Activated CD4-positive, alpha-beta T cell treated with anti-CD3 and anti-CD28 coated beads, Interleukin-2, amount 50 U/mL, for 1 hour (primary cell): ENCODE data around the gene RPS6KA2.
"Not testable (repeated sequence)": the region's sequence is repeated elsewhere in the genome, so short reads cannot be mapped to it uniquely, and the experiment has no call there.

Experiments
- DNase-seq: peaks from one replicate; pipeline ENCODE4 v3.0.0-alpha.2; 2020

Gene RPS6KA2

DNA sequence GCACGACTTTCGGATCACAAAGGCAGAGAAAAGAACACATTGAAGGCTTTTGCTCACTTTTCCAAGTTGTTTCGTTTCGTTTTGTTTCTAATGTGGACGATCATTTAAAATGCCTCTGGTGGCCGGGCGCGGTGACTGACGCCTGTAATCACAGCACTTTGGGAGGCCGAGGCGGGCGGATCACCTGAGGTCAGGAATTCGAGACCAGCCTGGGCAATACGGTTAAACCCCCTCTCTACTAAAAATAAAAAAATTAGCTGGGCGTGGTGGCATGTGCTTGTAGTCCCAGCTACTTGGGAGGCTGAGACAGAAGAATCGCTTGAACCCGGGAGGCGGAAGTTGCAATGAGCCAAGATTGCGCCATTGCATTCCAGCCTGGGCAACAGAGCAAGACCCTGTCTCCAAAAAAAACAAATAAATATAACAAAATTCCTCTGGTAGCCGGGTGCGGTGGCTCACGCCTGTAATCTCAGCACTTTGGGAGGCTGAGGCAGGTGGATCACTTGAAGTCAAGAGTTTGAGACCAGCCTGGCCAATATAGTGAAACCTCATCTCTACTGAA lies 243.2 kb downstream of the RPS6KA2 start:
- peak; percentile 41 for DNase-seq

DNA sequence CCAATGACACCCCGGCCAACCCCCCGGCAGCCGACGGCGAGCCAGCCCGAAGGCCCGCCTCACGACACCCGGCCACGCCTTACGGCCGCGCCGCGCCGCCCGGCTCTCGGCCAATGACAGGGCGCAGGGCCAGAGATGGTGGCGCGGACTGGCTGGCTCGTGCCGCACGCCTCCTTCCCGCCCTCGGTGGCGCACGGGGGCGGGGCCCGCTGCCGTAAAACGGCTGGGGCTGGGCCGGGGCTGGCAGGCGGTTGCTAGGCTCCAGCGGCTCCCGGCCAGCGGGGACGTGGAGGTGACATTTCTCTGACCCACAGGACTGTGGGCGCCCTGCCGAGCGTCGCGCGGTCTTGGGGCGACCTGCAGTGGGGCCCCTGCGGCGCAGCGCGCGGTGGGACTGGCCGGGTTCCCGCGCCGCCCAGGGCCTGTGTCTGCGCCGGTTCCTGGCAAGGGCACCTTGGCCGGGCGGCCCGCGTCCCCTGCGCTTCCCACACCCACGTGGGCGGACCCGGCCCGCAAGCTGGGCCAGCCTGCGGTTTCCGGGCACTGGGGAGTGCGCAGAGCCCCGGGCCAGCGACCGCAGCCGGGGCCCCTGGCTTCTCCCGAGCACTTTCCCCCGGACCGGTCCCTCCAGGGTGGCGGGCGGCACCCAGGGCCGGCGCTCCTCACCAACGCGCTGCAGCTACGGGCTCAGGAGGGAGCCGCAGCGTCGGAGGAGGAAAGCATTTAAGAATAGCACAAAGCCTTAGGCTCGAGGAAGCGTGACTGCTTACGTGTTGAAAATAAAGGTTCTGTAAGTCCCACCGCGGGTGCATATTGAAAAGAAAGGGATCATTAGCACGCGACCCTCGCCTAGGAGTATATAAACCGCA lies 243.9 kb downstream of the RPS6KA2 start, which contains the start of gene MPC1:
MPC1 (minus strand) TSS at position 8 of the 869 bp plus-strand sequence. CDS start 64 bp downstream, outside the sequence.
- DNase-seq, result peak; percentile 91

DNA sequence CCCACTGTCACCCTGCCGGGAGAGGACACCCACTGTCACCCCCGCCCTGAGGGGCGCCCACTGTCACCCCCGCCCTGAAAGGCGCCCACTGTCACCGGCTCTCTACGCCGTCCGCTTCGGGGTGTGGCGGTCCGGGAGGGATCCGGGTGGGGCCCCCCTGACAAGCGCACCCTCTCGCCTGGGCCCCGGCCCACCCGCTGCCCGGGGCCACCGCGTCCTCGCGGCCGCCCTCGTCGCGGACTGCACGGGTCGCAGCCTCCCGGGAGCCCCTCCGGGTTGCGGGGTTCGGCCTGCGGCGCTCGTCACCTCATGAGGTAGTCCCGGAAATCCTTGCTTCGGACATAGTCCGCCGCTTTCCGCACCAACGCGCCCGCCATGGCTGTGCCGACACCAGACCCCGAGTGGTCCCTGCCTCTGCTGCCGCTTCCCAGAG lies 244.5 kb downstream of the RPS6KA2 start:
- DNase-seq, result no peak

DNA sequence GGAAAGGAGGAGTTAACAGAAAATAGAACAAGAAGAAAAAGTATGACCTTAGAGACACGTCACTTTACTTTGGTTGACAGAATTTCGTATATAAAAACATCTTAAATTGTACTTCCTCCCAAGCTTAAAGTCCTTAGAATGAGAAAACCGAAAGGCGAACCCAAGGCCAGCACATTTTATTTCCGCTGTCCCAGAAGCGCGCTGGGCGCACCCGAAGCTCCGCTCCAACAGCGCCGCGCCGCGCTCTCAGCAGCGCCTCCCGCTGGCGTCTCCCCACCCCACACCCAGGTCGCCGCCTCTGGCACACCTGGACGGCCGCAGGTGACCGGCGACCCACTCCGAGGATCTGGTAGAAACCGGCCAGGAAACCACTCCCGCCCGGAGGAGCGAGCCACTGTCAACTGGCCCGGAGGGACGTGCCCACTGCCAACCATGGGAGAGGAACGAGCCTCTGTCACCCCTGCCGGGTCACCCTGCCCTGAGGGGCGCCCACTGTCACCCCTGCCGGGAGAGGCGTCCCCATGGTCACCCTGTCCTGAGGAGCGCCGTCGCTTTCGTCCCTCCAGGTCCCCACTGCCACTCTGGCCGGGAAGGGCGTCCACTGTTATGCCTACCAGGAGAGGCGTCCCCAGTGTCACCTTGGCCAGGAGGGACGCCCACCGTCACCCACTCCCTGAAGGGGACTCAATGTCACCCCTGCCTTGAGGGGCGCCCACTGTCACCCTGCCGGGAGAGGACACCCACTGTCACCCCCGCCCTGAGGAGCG lies 245.1 kb downstream of the RPS6KA2 start:
- DNase-seq, result peak; percentile 64

DNA sequence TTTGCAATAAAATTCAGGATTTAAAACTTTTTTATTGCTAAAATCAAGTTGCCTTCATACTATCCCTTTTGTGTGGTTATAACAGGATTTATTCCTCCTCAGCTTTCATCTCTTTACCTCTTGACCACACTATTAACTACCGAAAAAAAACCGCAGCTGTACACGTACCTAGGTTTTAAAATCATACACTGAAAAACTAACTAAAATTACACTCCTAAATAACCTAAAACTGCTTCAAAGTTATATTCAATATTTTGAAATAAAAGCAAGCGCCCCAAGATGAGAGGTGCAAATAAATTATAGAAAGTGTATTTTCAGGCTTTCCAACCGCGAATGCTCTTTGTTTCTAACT lies 245.7 kb downstream of the RPS6KA2 start:
- no peak for DNase-seq

DNA sequence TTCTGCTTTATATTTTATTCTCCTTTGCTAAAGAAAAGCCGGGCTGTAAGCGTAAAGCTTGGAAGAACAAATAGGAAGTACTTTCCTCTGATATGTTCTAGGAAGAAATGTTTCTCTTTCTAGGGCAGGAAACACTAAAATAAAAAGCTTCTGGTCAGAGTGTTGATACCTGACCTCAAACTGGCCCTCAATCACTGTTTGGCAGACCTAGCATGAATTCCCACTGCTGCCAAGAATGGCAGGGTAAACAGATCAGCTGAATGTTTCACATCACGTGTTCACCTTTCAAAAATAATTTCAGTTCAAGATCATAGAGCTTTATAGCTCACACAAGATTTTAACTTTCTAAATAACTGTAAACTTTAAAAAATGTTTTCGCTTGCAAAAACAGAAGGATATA lies 247.3 kb downstream of the RPS6KA2 start:
- DNase-seq, result no peak

DNA sequence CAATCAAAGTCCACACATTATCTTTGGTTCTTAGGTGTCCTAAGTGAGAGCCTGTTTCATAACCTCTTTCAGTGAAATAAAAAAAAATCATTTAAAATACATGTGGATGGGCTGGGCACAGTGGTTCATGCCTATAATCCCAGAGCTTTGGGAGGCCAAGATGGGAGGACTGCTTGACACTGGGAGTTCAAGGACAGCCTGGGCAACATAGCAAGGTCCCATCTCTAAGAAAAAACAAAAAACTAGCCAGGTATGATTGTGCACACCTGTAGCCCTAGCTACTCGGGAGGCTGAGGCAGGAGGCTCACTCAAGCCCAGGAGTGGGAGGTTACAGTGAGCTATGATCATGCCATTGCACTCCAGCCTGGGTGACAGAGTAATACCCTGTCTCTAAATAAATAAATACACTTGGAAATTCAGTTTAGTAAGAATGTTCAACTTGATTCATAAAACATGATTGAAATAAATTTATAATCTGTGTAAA lies 247.9 kb downstream of the RPS6KA2 start:
- DNase-seq, result no peak

DNA sequence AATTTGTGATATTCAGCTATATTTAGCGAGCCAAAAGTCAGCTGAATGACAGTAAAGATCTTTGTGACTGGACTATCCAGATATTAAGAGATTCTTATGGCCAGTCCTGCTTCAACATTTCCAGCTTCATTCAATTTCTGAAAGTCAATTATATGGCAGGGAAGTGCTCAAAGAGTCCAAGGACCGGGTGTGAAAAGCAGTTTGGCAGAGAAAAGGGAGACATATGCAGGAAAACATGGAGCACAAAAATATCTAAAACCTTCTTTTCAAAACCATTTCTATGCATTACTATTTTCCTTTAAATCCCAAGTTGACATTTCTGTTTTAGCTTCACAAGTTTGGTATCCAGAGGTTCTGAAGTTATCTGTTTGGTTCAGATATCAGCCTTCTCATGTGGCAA lies 249.3 kb downstream of the RPS6KA2 start:
- DNase-seq, result no peak

DNA sequence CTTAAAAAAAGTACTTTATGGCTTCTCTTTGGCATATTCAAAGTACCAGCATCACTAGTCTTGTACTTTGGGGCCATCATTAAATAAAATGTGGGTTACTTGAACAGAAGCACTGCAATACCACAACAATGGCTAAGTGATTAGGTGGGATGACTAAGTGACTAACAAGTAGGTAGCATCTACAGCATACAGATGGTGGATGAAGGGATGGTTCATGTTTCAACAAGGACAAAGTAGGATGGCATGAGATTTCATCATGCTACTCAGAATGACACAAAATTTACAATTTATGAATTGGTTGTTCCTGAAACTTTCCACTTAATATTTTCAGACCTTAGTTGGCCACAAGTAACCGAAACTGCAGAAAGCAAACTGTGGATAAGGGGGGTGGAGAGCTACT lies 252.0 kb downstream of the RPS6KA2 start:
- DNase-seq, result no peak

DNA sequence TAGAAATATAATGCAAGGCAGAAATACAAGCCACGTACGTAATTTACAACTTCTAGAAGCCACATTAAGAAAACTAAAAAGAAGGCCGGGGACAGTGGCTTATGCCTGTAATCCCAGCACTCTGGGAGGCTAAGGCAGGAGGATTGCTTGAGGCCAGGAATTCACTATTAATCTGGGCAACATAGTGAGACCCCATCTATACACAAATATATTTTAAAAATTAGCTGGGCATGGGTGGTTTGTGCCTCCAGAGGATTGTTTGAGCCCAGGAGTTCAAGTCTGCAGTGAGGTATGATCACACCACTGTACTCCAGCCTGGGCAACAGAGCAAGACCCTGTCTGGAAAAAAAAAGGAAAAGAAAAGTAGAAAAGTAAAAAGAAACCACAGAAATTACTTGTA lies 256.6 kb downstream of the RPS6KA2 start:
- no peak for DNase-seq

DNA sequence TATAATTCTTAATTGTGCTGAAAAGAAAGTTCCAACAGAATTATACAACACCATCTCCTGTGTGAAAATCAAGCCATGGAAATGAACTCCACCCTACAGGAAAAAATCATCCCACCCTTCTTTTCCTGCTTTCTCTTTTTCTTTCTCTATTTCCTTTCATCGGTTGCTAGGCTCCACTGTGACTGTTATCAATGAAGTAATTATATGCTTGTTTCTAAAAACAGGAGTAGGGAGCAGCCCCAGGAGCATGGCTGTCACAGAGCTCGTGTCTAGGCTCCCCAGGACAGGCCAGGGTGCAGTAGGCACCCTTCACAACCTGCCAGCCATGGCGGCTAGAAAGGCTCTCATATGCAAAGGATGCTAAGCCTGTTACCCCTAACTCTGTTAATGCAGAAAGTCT lies 257.3 kb downstream of the RPS6KA2 start:
- DNase-seq, result no peak

DNA sequence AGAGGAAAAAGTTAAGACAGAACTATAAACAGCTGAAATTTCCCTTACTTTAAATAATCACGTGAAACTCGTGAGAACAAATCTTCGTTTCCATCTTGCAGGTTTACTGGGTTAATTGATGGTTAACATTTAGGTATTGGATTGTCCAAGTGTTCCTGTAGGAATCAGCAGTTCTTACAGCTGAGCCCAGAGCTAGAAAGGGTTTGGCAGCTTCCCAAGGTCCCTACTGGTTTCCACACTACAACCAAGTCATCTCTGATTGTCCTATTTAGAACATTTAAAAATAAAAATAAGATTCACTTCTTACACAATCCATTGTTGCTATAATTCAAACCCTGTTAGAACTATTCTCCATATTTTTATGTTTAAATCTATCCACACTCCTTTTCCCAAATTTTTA lies 260.1 kb downstream of the RPS6KA2 start:
- DNase-seq, result no peak

DNA sequence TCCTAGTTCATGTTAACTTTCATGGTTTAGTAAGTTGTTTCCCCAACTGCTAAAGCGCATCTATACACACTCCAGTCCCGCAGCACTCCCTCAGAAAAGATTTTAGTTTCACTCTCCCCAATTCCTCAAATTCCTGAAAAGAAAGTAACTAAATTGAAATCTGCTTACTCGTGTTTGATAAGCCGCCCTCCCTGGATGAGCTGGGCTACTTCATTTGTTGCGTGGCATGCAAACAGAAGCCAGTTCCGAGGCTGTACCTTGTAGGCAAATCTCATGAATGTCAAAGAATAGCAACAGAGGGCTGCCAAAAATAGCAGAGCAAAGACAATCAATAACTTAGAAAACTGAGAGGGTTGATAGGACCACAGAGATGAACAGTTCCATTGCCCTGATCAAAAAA lies 261.2 kb downstream of the RPS6KA2 start:
- no peak for DNase-seq

DNA sequence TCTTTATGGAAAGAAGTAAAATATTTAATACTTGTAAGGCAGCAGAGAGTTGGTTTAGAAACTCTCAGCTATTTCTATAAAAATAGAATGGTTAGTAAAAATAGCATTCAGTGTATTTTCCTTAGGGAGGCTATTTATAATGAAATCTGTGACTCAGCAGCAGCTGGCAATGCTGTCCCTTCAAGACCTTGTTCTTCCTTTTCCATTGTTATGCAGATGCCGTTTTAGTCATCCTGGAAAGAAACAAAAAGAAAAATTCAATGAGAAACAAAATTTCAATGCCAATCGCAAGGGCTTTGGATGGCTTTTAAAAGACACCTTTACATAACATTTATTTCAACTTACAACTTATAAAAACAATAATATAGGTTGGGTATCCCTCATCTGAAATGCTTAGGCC lies 261.8 kb downstream of the RPS6KA2 start:
- DNase-seq, result no peak

DNA sequence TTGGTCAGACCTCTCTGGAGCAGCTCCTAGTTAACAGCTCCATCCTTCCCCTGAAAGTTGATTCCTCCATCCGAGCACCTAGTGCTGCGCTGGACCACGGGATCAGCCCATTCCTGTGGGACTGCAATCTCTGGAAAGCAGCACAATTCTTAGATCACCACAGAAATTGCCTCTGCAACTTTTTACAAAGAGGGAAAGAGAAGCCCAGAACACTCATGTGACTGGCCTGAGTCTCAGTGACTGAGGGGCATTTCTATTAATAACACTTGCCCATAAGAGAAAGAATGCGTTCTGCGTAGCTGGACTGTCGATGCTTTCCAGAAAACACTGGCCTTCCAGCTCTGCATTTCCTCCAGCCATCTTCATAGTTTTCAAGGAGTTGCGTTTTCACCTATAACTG lies 262.6 kb downstream of the RPS6KA2 start:
- no peak for DNase-seq

DNA sequence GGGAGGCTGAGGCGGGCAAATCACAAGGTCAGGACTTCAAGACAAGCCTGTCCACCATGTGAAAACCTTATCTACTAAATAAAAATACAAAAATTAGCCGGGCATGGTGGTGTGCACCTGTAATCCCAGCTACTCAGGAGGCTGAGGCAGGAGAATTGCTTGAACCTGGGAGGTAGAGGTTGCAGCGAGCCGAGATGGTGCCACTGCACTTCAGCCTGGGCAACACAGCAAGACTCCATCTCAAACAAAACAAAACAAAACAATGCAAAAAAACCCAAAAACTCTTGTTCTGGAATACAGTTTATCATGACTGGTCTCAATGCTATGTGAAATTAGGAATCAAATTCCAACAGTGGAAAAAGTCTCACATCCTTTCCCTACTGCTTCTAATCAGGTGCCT lies 264.6 kb downstream of the RPS6KA2 start:
- DNase-seq, result not testable (repeated sequence)

DNA sequence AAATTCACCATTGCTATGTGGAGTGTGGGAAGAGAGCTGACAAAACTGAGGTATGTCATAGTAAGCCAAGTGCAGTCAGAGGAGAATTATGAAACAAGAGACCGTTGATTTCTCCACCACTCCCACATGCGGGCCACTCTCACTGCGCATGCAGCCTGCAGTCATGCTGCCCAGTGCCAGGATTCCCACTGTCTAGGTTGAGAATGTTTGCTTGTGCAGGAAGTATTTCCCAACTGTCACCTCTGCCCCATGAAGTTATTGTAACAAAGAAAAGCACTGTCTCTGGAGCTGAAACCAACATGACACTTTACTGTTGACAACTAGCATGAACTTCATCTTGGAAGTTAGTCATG lies 266.0 kb downstream of the RPS6KA2 start:
- DNase-seq, result no peak

DNA sequence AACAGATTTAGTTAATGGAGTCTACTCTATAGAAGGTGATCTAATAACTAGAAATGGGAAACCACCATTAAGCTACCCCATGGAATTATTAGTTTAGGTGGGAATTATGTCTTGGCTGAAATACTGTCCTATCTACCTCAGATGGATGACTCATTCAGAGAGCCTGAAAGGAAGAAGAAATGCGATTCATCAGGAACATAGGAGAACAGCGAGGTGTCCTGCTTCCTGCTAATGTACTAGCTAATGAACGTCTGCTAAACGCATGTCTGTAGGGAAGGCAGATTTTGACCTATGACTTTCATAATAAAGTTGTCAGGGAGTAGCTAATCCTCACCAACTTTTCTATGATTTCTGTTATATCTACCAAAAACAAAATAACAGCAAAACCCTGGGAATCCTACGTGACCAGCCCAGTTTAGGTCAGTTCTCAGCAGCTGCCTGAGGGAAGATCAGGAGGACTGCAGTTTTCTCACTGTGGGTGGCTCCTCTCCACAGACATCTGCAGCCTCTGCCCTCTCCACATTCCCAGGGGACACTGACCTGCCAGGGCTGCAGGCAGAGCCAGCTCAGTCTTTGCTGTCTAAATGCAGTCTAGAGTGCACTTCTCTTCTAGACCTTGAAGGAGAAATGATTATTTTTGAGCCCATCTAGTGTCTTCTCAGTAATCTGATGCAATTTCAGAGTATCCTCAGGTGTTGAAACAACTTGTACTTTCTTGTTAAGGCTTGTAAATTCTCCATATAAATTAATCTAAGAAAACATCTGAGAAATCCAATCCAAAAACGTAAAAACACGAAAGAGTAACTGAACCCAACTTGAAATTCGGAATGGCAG lies 266.6 kb downstream of the RPS6KA2 start:
- DNase-seq, result no peak
